A673 (cell line): Measurements from ENCODE around the gene SMARCA4. TPM values are rescaled to one million over a fixed set of nuclear protein-coding genes. Genes with fewer than 3 reads are reported as not detected.
"Not testable (repeated sequence)": the region's sequence is repeated elsewhere in the genome, so short reads cannot be mapped to it uniquely, and the experiment has no call there.

Experiments
- BruUV-seq: library from RNA; stranded (reverse); fragments of 400-500 nt; replicated peaks from 2 replicates; lab custom pipeline; 2021; lab: Mats Ljungman, UMichigan
- CTCF ChIA-PET: fragments of 300-600 bp; sonication (Branson Sonifier 250); formaldehyde crosslinking; loops from one replicate; lab custom pipeline; 2022; ENCODE audit warnings: antibody characterized with exemption; lab: Charles Lee
- POLR2A ChIA-PET: fragments of 300-600 bp; sonication (Branson Sonifier 250); formaldehyde crosslinking; loops from one replicate; lab custom pipeline; 2022; ENCODE audit warnings: antibody characterized with exemption; ENCODE audit not compliant: low non-redundant PET; lab: Charles Lee
- DNase-seq: peaks from one replicate; pipeline ENCODE4 v3.0.0-alpha.2; 2015; ENCODE audit warnings: low spot score
- H3K27ac ChIP-seq: fragments of 200-600 bp; sonication (generic); 2 replicates; pipeline ENCODE4 v1.5.1; 2016; ENCODE audit warnings: mixed run types, low read depth, mild to moderate bottlenecking, mixed read lengths, antibody characterized with exemption, low read length; ENCODE audit not compliant: poor library complexity, severe bottlenecking
- H3K27me3 ChIP-seq: fragments of 200-600 bp; sonication (generic); replicated peaks from 2 replicates; pipeline ENCODE4 v1.6.1; 2017; ENCODE audit warnings: mixed run types, low read depth, mild to moderate bottlenecking, mixed read lengths, antibody characterized with exemption, low read length; ENCODE audit not compliant: insufficient read depth, poor library complexity
- H3K36me3 ChIP-seq: fragments of 200-600 bp; sonication (generic); 2 replicates; pipeline ENCODE4 v1.6.1; 2016; ENCODE audit warnings: mixed run types, mild to moderate bottlenecking, mixed read lengths, antibody characterized with exemption, low read length; ENCODE audit not compliant: insufficient read depth, poor library complexity, severe bottlenecking
- H3K4me1 ChIP-seq: fragments of 200-600 bp; sonication (generic); 2 replicates; pipeline ENCODE4 v1.6.1; 2017; ENCODE audit warnings: mixed run types, mild to moderate bottlenecking, mixed read lengths, antibody characterized with exemption, low read length; ENCODE audit not compliant: insufficient read depth, poor library complexity, severe bottlenecking
- H3K4me3 ChIP-seq: fragments of 200-600 bp; sonication (generic); 2 replicates; pipeline ENCODE4 v1.5.1; 2016; ENCODE audit warnings: low read depth, mixed run types, mild to moderate bottlenecking, mixed read lengths, low read length; ENCODE audit not compliant: poor library complexity, severe bottlenecking
- H3K9me3 ChIP-seq: fragments of 200-600 bp; sonication (generic); 2 replicates; pipeline ENCODE4 v1.6.1; 2016; ENCODE audit warnings: mixed run types, low read depth, mild to moderate bottlenecking, mixed read lengths, antibody characterized with exemption, low read length; ENCODE audit not compliant: poor library complexity, severe bottlenecking
- CTCF ChIP-seq: fragments of 300-800, 200-600 bp; sonication (generic); conservative IDR thresholded peaks from 2 replicates; pipeline ENCODE4 v1.5.1; 2017; ENCODE audit warnings: low read depth, mild to moderate bottlenecking, antibody characterized with exemption, low read length, moderate library complexity, mixed read lengths
- EZH2 ChIP-seq: fragments of 200-600 bp; sonication (generic); IDR thresholded peaks from 2 replicates; pipeline ENCODE4 v1.6.1; 2017; ENCODE audit warnings: borderline replicate concordance, low read depth, mild to moderate bottlenecking, mixed read lengths, antibody characterized with exemption, low read length; ENCODE audit not compliant: poor library complexity, severe bottlenecking
- intact Hi-C: fragments of 100-400 bp; cut with micrococcal nuclease; formaldehyde crosslinking; loops from one replicate; pipeline ENCODE4 v1.10.0; 2022; ENCODE audit not compliant: unreplicated experiment
- total RNA-seq: library from RNA; stranded (reverse); gene quantifications from 2 replicates; pipeline ENCODE4 v1.2.3, GENCODE V29; 2021

SMARCA4 gene
- total RNA-seq, 1 experiment from 2014 or later: 307 TPM

- H3K4me3 ChIP-seq: peak within 1 kb of the TSS; percentile 90
- no TSS peak for BruUV-seq
- H3K4me1 ChIP-seq: peaks cover 34% of the 10 kb centered on the region
- TF ChIP-seq EZH2 (no peak), CTCF (no peak)
- H3K36me3 ChIP-seq: peaks cover 34% of the 10 kb centered on the region
- POLR2A ChIA-PET: interaction anchor here (0.5 kb wide), 1 partner anchor 139 kb away, joined by 7 read pairs; no protein-coding TSS in a partner anchor
- H3K9me3 ChIP-seq: no peaks in the 10 kb centered on the region
- intact Hi-C loops: loop anchor here (10.0 kb wide), 1 partner anchor 145 kb away; no protein-coding TSS in a partner anchor
- CTCF ChIA-PET: interaction anchor here (0.5 kb wide), 1 partner anchor 152 kb away, joined by 5 read pairs; no protein-coding TSS in a partner anchor
- H3K27me3 ChIP-seq: no peaks in the 10 kb centered on the region
- H3K27ac ChIP-seq: peak within 1 kb of the TSS; percentile 100
- peak; percentile 98 for DNase-seq
These were observed 128.6 kb downstream of the SMARCA4 start, which contains the start of gene LDLR for GRCh38 chr19:11089254-11090013. Gene LDLR (plus strand): TSS chr19:11089463. CDS start chr19:11089549, 86 bp downstream.

GRCh38 chr19:11090014-11090263 lies 129.1 kb downstream of the SMARCA4 start:
- H3K4me1 ChIP-seq: peaks cover 38% of the 10 kb centered on the region

GRCh38 chr19:11090264-11090996 lies 129.6 kb downstream of the SMARCA4 start:
- H3K9me3 ChIP-seq: no peaks in the 10 kb centered on the region
- TF ChIP-seq CTCF (no peak), EZH2 (no peak)
- no peaks in the 10 kb centered on the region for H3K27me3 ChIP-seq
- H3K4me1 ChIP-seq: peaks cover 38% of the 10 kb centered on the region
- peaks cover 44% of the 10 kb centered on the region for H3K36me3 ChIP-seq
- peak; percentile 99 for DNase-seq
- peak overlapping the region; percentile 100 for H3K27ac ChIP-seq
- ChIA-PET POLR2A (no interaction called here), CTCF (no interaction called here)
- no TSS peak for BruUV-seq
- H3K4me3 ChIP-seq: peak overlapping the region; percentile 90
- intact Hi-C loops: loop anchor here (10.0 kb wide), 1 partner anchor 146 kb away; no protein-coding TSS in a partner anchor

More at GRCh38 chr19:11090014-11090263, 129.1 kb downstream of the SMARCA4 start:
- DNase-seq, CTCF ChIA-PET, POLR2A ChIA-PET, BruUV-seq, H3K27me3 ChIP-seq, H3K9me3 ChIP-seq: not testable (repeated sequence)
- Histone ChIP-seq H3K27ac (peak overlapping the region; percentile 100), H3K4me3 (peak overlapping the region; percentile 90), H3K36me3 (peaks cover 39% of the 10 kb centered on the region)
- intact Hi-C loops: loop anchor here (10.0 kb wide), 1 partner anchor 145 kb away; no protein-coding TSS in a partner anchor
